PFSK-1 (cell line): ENCODE results near the gene HOXA13.

Experiments
- POLR2AphosphoS5 ChIP-seq: IDR thresholded peaks from 2 replicates; pipeline ENCODE4 v1.6.1; 2012; ENCODE audit warnings: low read depth, mild to moderate bottlenecking, control low read depth, low read length, moderate library complexity
- SIN3A ChIP-seq: IDR thresholded peaks from 2 replicates; pipeline ENCODE4 v1.6.1; 2012; ENCODE audit warnings: mild to moderate bottlenecking, low read length, moderate library complexity, borderline replicate concordance; ENCODE audit not compliant: insufficient read depth
- TAF1 ChIP-seq: IDR thresholded peaks from 2 replicates; pipeline ENCODE4 v1.6.1; 2012; ENCODE audit warnings: low read length, control low read depth, borderline replicate concordance; ENCODE audit not compliant: insufficient read depth
- TF ChIP-seq, protein P1 (sequence below), 2 experiments: IDR thresholded peaks; 2 replicates each; pipeline versions ENCODE4 v1.6.1 to v1.8.0; 2011 to 2012; ENCODE audit warnings: low read depth in 2 of 2, low read length in 2 of 2, control low read depth in 1 of 2, inconsistent platforms in 1 of 2, mild to moderate bottlenecking in 1 of 2, moderate library complexity in 1 of 2; ENCODE audit not compliant: insufficient read depth in 1 of 2

DNA sequence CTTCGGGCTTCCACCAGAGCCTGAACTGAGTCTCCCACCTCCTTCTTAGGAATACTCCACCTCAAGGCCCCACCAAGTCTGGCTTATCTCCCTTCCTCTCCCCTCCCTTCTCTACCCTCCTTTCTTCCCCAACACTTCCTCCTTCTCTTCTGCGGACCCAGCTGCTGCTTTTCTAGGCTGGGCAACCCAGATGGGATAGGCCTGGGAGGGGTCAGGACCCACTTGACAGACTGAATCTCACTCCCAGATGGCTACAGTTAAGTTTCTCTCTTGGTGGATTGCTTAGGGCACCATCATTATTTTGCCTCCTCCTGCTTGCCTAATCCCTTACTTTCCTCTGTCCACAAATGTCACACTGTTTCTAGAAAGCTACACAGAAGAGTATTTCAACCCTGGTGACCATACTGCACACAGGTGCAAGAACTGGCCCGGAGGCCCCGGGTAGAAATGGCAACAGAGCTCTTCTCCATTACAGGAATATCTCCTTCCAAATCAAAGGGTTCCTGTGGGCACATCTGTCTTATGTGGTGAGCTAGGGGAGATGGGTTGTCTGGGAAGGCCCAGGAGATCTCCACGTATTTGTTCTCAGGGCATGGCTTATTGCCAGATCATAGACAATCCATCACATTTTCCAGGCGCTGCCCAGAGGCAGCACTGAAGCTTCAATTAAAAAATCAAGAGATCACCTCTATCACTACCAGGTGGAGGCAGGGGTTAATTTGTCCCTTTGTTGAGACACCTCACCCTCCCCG lies 9.7 kb downstream of the HOXA13 start:
- TF ChIP-seq SIN3A: no peak
- TF ChIP-seq, protein P1, sequence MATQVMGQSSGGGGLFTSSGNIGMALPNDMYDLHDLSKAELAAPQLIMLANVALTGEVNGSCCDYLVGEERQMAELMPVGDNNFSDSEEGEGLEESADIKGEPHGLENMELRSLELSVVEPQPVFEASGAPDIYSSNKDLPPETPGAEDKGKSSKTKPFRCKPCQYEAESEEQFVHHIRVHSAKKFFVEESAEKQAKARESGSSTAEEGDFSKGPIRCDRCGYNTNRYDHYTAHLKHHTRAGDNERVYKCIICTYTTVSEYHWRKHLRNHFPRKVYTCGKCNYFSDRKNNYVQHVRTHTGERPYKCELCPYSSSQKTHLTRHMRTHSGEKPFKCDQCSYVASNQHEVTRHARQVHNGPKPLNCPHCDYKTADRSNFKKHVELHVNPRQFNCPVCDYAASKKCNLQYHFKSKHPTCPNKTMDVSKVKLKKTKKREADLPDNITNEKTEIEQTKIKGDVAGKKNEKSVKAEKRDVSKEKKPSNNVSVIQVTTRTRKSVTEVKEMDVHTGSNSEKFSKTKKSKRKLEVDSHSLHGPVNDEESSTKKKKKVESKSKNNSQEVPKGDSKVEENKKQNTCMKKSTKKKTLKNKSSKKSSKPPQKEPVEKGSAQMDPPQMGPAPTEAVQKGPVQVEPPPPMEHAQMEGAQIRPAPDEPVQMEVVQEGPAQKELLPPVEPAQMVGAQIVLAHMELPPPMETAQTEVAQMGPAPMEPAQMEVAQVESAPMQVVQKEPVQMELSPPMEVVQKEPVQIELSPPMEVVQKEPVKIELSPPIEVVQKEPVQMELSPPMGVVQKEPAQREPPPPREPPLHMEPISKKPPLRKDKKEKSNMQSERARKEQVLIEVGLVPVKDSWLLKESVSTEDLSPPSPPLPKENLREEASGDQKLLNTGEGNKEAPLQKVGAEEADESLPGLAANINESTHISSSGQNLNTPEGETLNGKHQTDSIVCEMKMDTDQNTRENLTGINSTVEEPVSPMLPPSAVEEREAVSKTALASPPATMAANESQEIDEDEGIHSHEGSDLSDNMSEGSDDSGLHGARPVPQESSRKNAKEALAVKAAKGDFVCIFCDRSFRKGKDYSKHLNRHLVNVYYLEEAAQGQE (IDR thresholded peaks at IDR 0.05; ENCODE audit: insufficient read depth in 1 of 2, low read depth in 2 of 2, low read length in 2 of 2): no peak
- no peak for TF ChIP-seq POLR2AphosphoS5
- no peak for TF ChIP-seq TAF1
